H9 (cell line): ENCODE measurements around the gene AP4M1. TPM values are rescaled to one million over a fixed set of nuclear protein-coding genes. Genes with fewer than 3 reads are reported as not detected.
"Not testable (repeated sequence)": the region's sequence is repeated elsewhere in the genome, so short reads cannot be mapped to it uniquely, and the experiment has no call there.

ENCODE experiments used
- DNase-seq: peaks from one replicate; pipeline ENCODE4 v3.0.0-alpha.2; 2017
- H2AFZ ChIP-seq: one replicate; pipeline ENCODE4 v1.6.1; 2013; ENCODE audit warnings: mild to moderate bottlenecking, low read length, control low read depth, moderate library complexity
- H2AK5ac ChIP-seq: 2 replicates; pipeline ENCODE4 v1.6.1; 2013; ENCODE audit warnings: low read length, control low read depth, mixed read lengths; ENCODE audit not compliant: insufficient read length
- H2BK120ac ChIP-seq: one replicate; pipeline ENCODE4 v1.6.1; 2013; ENCODE audit warnings: low read depth, mild to moderate bottlenecking, low read length, control low read depth, inconsistent platforms; ENCODE audit not compliant: poor library complexity, severe bottlenecking
- H2BK12ac ChIP-seq: 2 replicates; pipeline ENCODE4 v1.6.1; 2013; ENCODE audit warnings: low read length, control low read depth, mixed read lengths, low read depth; ENCODE audit not compliant: insufficient read length
- H2BK15ac ChIP-seq: 2 replicates; pipeline ENCODE4 v1.6.1; 2013; ENCODE audit warnings: low read depth, low read length, control low read depth
- H2BK20ac ChIP-seq: one replicate; pipeline ENCODE4 v1.6.1; 2013; ENCODE audit warnings: low read depth, mild to moderate bottlenecking, low read length, control low read depth, inconsistent platforms; ENCODE audit not compliant: poor library complexity, severe bottlenecking
- H2BK5ac ChIP-seq: 2 replicates; pipeline ENCODE4 v1.6.1; 2013; ENCODE audit warnings: low read length, control low read depth, mixed read lengths; ENCODE audit not compliant: insufficient read length
- H3K14ac ChIP-seq: 2 replicates; pipeline ENCODE4 v1.6.1; 2013; ENCODE audit warnings: low read length, control low read depth; ENCODE audit not compliant: insufficient read depth
- H3K18ac ChIP-seq: 2 replicates; pipeline ENCODE4 v1.6.1; 2013; ENCODE audit warnings: low read depth, mild to moderate bottlenecking, mixed read lengths, low read length, control low read depth; ENCODE audit not compliant: insufficient read length
- H3K23ac ChIP-seq: 2 replicates; pipeline ENCODE4 v1.6.1; 2013; ENCODE audit warnings: low read length, control low read depth, mixed read lengths, low read depth; ENCODE audit not compliant: insufficient read length
- H3K23me2 ChIP-seq: 2 replicates; pipeline ENCODE4 v1.6.1; 2013; ENCODE audit warnings: low read depth, mild to moderate bottlenecking, mixed read lengths, low read length, control low read depth; ENCODE audit not compliant: insufficient read length, poor library complexity, severe bottlenecking
- H3K27ac ChIP-seq: 2 replicates; pipeline ENCODE4 v1.5.1; 2013; ENCODE audit warnings: low read length, control low read depth, mixed read lengths, low read depth; ENCODE audit not compliant: insufficient read length
- H3K27me3 ChIP-seq: 2 replicates; pipeline ENCODE4 v1.6.1; 2013; ENCODE audit warnings: low read length, control low read depth, inconsistent platforms; ENCODE audit not compliant: insufficient read depth
- H3K4ac ChIP-seq: 2 replicates; pipeline ENCODE4 v1.6.1; 2013; ENCODE audit warnings: low read depth, mild to moderate bottlenecking, control low read depth, inconsistent platforms, low read length, moderate library complexity
- H3K4me1 ChIP-seq: 2 replicates; pipeline ENCODE4 v1.6.1; 2013; ENCODE audit warnings: low read length, control low read depth, inconsistent platforms; ENCODE audit not compliant: insufficient read depth
- H3K4me2 ChIP-seq: 2 replicates; pipeline ENCODE4 v1.6.1; 2013; ENCODE audit warnings: low read length, control low read depth, mixed read lengths; ENCODE audit not compliant: insufficient read length, insufficient read depth
- H3K56ac ChIP-seq: 2 replicates; pipeline ENCODE4 v1.6.1; 2013; ENCODE audit warnings: low read depth, mild to moderate bottlenecking, mixed read lengths, low read length, control low read depth; ENCODE audit not compliant: insufficient read length
- H3K79me1 ChIP-seq: 2 replicates; pipeline ENCODE4 v1.6.1; 2013; ENCODE audit warnings: low read depth, mild to moderate bottlenecking, moderate library complexity, low read length, control low read depth, inconsistent platforms; ENCODE audit not compliant: insufficient read depth, poor library complexity, severe bottlenecking
- H3K79me2 ChIP-seq: 2 replicates; pipeline ENCODE4 v1.6.1; 2013; ENCODE audit warnings: low read length, control low read depth, inconsistent platforms; ENCODE audit not compliant: insufficient read depth
- H3K9ac ChIP-seq: 2 replicates; pipeline ENCODE4 v1.6.1; 2013; ENCODE audit warnings: low read length, control low read depth, mixed read lengths; ENCODE audit not compliant: insufficient read length; ENCODE audit errors: extremely low read depth
- H3K9me3 ChIP-seq: one replicate; pipeline ENCODE4 v1.6.1; 2013; ENCODE audit warnings: low read depth, low read length, inconsistent platforms; ENCODE audit not compliant: control insufficient read depth
- H3T11ph ChIP-seq: one replicate; pipeline ENCODE4 v1.6.1; 2013; ENCODE audit warnings: mild to moderate bottlenecking, low read length, control low read depth, inconsistent platforms
- H4K20me1 ChIP-seq: one replicate; pipeline ENCODE4 v1.6.1; 2013; ENCODE audit not compliant: control insufficient read depth, insufficient read length, insufficient read depth
- H4K5ac ChIP-seq: 2 replicates; pipeline ENCODE4 v1.6.1; 2013; ENCODE audit warnings: low read depth, mild to moderate bottlenecking, mixed read lengths, low read length, control low read depth; ENCODE audit not compliant: insufficient read length
- H4K8ac ChIP-seq: replicated peaks from 2 replicates; pipeline ENCODE4 v1.6.1; 2013; ENCODE audit warnings: low read length, control low read depth, mixed read lengths, low read depth; ENCODE audit not compliant: insufficient read length
- H4K91ac ChIP-seq: 2 replicates; pipeline ENCODE4 v1.6.1; 2013; ENCODE audit warnings: low read depth, mild to moderate bottlenecking, moderate library complexity, mixed read lengths, low read length, control low read depth; ENCODE audit not compliant: insufficient read length
- H3K27ac Mint-ChIP-seq, 3 experiments: 2 replicates in 2 of 3; 3 replicates in 1 of 3; pipeline ENCODE4 v1.8.0; 2020 to 2021; ENCODE audit warnings: mixed read lengths in 3 of 3, mild to moderate bottlenecking in 1 of 3, moderate library complexity in 1 of 3
- H3K27me3 Mint-ChIP-seq: 2 replicates; pipeline ENCODE4 v1.8.0; 2021; ENCODE audit warnings: low read depth, mild to moderate bottlenecking, moderate library complexity, mixed read lengths
- H3K36me3 Mint-ChIP-seq, 3 experiments: 2 replicates in 2 of 3; 3 replicates in 1 of 3; pipeline ENCODE4 v1.8.0; 2020 to 2021; ENCODE audit warnings: low read depth in 3 of 3, mixed read lengths in 3 of 3; ENCODE audit not compliant: insufficient read depth in 1 of 3
- H3K4me1 Mint-ChIP-seq, 2 experiments: 2 replicates each; pipeline ENCODE4 v1.8.0; 2020; ENCODE audit warnings: mixed read lengths in 2 of 2
- H3K4me3 Mint-ChIP-seq, 2 experiments: 2 replicates in 1 of 2; 3 replicates in 1 of 2; pipeline ENCODE4 v1.8.0; 2020 to 2021; ENCODE audit warnings: mild to moderate bottlenecking in 2 of 2, mixed read lengths in 2 of 2, moderate library complexity in 1 of 2
- H3K9me3 Mint-ChIP-seq, 2 experiments: 2 replicates in 1 of 2; 3 replicates in 1 of 2; pipeline ENCODE4 v1.8.0; 2020; ENCODE audit warnings: mild to moderate bottlenecking in 2 of 2, mixed read lengths in 2 of 2, moderate library complexity in 1 of 2
- WGBS: extraction: QIAGEN DNeasy Blood & Tissue Kit; methylation state at CpG from one replicate; pipeline ENCODE4 v1.1.7; 2013; ENCODE audit warnings: missing lambda C conversion rate, low lambda C conversion rate, mixed read lengths; ENCODE audit not compliant: insufficient read length; ENCODE audit errors: extremely low coverage; 5-methylcytosine and 5-hydroxymethylcytosine counted together
- total RNA-seq: library from RNA; stranded (reverse); gene quantifications from 2 replicates; pipeline ENCODE4 v1.2.1, GENCODE V29; 2021
- TF ChIP-seq, protein P1 (sequence below): fragments of 200-600 bp; sonication (generic); conservative IDR thresholded peaks from 3 replicates; pipeline ENCODE4 v1.8.0; 2021; ENCODE audit warnings: antibody characterized with exemption, mild to moderate bottlenecking

AP4M1 gene
- total RNA-seq, 1 experiment from 2014 or later, result 18.8 TPM

DNA sequence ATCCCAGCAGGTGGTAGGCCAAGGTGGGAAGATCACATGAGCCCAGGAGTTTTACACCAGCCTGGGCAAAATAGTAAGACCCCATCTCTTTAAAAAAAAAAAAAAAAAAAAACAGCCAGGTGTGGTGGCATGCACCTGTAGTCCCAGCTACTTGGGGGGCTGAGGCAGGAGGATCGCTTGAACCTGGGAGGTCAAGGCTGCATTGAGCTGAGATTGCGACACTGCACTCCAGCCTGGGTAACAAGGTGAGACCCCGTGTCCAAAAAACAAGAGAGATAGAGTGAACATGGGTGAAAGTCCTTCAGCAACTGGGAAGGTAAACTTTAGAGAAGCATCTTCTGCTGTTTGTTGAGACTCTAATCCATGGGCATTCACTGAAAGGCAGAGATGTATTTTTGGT is 41.0 kb downstream of the AP4M1 start:
- no peak for DNase-seq
- WGBS, result no CpG with 5 or more reads among the region's 3 CpGs

DNA sequence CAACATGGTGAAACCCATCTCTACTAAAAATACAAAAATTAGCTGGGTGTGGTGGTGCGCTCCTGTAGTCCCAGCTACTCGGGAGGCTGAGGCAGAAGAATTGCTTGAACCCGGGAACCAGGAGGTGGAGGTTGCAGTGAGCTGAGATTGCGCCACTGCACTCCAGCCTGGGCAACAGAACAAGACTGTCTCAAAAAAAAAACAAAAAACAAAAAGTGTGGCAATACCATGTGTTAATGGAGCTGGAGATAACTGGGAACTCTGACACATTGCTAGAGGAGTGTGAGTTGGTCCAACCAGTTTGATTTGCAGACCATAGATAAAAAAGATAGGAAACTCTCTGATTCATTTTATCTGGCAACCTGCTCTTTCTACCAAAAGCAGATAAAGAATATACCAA is 44.9 kb downstream of the AP4M1 start:
- H3K9me3 Mint-ChIP-seq, H3K27ac Mint-ChIP-seq, H3K4me2 ChIP-seq, H2AK5ac ChIP-seq, H3K4me1 ChIP-seq, H2BK20ac ChIP-seq, H2BK120ac ChIP-seq, H4K8ac ChIP-seq, H3K27me3 ChIP-seq, H4K5ac ChIP-seq, H3K56ac ChIP-seq, H3K79me1 ChIP-seq, H2BK12ac ChIP-seq, H3K27ac ChIP-seq, H3K23me2 ChIP-seq, H3K9me3 ChIP-seq, H3K23ac ChIP-seq, DNase-seq, H3K4ac ChIP-seq, H4K20me1 ChIP-seq, H3K9ac ChIP-seq, H4K91ac ChIP-seq, H2BK5ac ChIP-seq, H3T11ph ChIP-seq, H3K14ac ChIP-seq, H3K79me2 ChIP-seq, H2AFZ ChIP-seq, H3K4me3 Mint-ChIP-seq, H2BK15ac ChIP-seq, H3K27me3 Mint-ChIP-seq, H3K18ac ChIP-seq: not testable (repeated sequence)
- Mint-ChIP-seq H3K4me1 (peaks cover 15 to 21% of the 10 kb centered on the region in 2 experiments), H3K36me3 (peaks cover 5 to 11% (median 10%) of the 10 kb centered on the region in 3 experiments; a peak in 6 of 7 replicates)
- no CpG with 5 or more reads among the region's 4 CpGs for WGBS

More for the DNA sequence above, 41.0 kb downstream of the AP4M1 start:
- H3K27me3 Mint-ChIP-seq, result peaks cover 4% of the 10 kb centered on the region; the same call in 1 of the 2 replicates
- Histone ChIP-seq H3K4ac (no peak overlapping the region), H3K18ac (no peak overlapping the region), H3K4me1 (no peaks in the 10 kb centered on the region), H3K9me3 (no peaks in the 10 kb centered on the region), H3K23me2 (no peaks in the 10 kb centered on the region), H2BK20ac (no peak overlapping the region), H3K79me1 (no peaks in the 10 kb centered on the region), H3K79me2 (no peaks in the 10 kb centered on the region), H2BK12ac (no peak overlapping the region), H3K4me2 (no peak overlapping the region), H3K14ac (no peak overlapping the region), H2BK15ac (no peak overlapping the region), H3T11ph (no peak overlapping the region), H2AFZ (no peak overlapping the region), H2AK5ac (no peak overlapping the region), H4K20me1 (no peaks in the 10 kb centered on the region), H2BK120ac (no peak overlapping the region), H3K27me3 (no peaks in the 10 kb centered on the region), H4K8ac (no peak overlapping the region), H3K56ac (no peak overlapping the region), H3K27ac (no peak overlapping the region), H4K5ac (no peak overlapping the region), H3K23ac (no peak overlapping the region), H2BK5ac (no peak overlapping the region), H3K9ac (no peak overlapping the region), H4K91ac (no peak overlapping the region)
- H3K27ac Mint-ChIP-seq, result no peak overlapping the region
- peaks cover 10 to 12% of the 10 kb centered on the region in 2 experiments for H3K4me1 Mint-ChIP-seq
- H3K36me3 Mint-ChIP-seq, result no peaks in the 10 kb centered on the region; a peak in 2 of 7 replicates
- no peak overlapping the region for H3K4me3 Mint-ChIP-seq
- TF ChIP-seq, protein P1, sequence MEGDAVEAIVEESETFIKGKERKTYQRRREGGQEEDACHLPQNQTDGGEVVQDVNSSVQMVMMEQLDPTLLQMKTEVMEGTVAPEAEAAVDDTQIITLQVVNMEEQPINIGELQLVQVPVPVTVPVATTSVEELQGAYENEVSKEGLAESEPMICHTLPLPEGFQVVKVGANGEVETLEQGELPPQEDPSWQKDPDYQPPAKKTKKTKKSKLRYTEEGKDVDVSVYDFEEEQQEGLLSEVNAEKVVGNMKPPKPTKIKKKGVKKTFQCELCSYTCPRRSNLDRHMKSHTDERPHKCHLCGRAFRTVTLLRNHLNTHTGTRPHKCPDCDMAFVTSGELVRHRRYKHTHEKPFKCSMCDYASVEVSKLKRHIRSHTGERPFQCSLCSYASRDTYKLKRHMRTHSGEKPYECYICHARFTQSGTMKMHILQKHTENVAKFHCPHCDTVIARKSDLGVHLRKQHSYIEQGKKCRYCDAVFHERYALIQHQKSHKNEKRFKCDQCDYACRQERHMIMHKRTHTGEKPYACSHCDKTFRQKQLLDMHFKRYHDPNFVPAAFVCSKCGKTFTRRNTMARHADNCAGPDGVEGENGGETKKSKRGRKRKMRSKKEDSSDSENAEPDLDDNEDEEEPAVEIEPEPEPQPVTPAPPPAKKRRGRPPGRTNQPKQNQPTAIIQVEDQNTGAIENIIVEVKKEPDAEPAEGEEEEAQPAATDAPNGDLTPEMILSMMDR, result no peak
- no peaks in the 10 kb centered on the region for H3K9me3 Mint-ChIP-seq
